Amniotic epithelial cell (primary cell): ENCODE results near the gene BPIFB1.

Source experiments
- DNase-seq: peaks from one replicate; pipeline ENCODE4 v3.0.0-alpha.2; 2010; ENCODE audit warnings: low read depth

The BPIFB1 gene

DNA sequence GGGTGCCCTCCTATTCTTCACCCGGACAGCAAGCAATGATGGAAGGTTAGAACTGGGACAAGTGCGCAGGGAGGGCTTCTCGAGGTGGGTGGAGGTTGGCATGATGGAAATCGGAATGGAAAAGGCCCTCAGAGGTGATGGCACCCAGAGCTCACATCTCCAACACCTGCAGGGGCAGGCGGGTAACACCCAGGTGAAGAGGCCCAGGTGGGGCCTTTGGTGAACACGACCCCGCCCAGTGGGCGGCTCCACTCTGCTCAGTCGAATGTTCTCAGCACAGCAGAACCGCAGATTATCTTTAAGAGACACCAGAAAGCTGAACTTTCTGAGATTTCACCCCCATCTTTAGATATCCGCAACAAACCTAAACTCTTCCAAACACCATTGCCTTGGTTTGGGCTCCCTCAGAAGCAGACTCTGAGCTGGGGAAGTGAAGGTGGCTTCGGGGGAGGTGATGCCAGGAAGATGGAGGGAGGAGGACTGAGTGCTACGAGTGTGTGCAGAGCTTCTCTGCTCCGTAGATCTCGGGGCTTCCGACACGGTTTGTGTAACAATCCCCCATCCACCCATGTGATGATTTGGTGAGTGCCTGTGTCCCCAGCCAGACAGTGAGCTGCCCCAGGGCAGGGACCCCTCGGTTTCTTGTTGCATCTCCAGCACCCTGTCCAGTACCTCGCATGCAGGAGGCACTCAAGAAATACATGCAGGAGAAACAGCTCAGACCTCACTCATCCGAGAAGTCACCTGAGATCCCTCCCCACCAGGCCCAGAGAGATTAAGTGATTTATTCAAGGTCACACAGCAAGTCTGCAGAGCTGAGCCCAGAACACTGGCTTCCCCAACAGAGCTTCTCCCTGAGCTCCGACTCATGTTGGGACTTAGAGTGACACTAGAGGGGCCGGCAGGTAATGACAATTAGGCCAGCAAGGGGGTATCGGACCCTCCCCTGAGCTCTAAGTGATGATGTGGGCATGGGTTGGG lies 45.4 kb downstream of the BPIFB1 start:
- DNase-seq, result no peak

DNA sequence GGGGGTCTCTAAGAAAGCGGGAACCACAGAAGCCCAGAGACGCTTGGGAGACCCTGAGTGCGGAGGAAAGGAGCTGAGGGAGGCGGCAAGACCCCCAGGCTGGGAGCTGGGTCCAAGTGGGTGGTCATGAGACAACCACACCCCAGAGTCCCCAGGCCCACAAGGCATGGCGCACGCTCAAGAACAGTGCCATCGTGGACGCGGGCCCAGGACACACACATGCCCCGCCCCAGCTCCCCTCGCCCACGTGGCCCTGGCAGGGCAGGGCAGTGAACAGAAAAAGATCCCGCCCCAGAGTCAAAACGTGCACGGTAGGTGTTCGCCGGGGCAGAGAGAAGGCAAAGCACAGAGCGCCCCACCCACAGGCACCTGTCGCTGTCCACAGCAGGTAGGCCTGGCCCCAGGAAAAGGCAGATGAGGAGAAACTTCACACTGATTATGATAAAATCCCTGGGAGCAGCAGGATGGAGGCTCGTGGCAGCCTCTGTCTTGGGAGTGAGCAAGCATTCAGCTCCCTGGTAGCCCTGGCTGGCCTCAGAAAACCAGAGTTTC lies 50.0 kb downstream of the BPIFB1 start:
- no peak for DNase-seq

DNA sequence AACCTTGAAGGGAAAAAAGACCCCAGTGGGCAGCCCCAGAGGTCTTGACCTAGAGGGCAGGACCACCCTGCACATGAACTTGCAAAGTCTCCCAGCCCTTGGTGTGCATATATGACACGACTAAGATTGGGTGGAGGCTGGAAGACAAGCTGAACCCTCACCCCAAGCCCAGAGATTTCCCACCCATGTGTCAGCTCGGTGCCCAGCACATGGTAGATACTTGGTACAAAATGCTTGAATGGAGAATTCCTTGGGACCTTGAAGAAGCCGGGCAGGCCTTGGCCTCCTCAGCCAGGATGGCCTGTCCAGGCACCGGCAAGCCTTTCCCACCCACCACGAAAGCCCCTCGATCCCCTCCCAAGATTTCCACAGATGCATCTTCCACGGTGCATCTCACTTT lies 50.6 kb downstream of the BPIFB1 start:
- no peak for DNase-seq

DNA sequence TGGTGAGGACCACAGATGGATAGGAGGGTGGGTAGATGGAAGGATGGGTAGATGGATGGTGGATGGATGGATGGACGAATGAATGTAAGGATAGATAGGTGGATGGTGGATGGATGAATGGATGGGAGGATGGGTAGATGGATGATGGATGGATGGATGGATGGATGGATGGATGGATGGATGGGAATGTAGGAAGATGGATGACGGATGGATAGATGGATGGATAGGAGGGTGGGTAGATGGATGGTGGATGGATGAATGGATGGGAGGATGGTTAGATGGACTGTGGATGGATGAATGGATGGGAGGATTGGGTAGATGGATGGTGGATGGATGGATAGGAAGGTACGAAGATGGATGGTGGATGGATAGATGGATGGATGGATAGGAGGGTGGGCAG lies 51.1 kb downstream of the BPIFB1 start:
- no peak for DNase-seq

DNA sequence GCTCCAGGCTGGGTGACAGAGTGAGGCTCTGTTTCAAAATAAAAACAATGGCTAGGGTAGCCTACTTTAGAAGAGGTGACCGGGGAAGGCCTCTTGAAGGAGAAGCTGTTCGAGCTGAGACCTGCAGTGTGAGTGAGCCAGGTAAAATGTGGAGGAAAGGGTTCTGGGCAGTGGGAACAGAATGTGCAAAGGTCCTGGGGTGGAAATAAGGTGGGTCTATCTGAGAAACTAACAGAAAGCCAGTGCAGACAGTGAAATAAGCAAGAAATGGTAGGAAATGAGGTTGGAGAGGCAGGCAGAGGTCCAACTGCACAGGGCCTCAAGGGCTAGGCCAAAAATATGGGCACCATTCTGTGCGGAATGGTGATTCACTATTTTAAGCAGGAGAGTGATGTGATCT lies 53.4 kb downstream of the BPIFB1 start:
- no peak for DNase-seq

DNA sequence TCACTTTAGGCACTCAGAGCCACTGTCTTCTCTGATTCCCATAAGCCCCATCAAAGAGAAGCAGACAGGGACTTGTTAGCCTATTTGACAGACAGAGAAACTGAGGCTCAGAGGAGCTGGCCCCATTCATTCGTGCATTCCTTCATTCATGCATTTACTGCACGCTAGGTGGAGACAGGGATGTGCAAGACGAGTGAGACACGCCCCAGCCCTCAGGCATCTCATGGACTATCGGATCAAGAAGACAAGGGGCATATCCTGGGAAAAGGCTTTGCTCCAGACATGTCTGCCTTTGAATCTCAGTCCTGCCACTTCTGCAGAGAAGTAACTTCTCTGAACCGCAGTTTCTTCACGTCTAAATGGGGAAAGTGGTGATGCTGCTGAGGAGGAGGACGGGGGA lies 54.1 kb downstream of the BPIFB1 start:
- DNase-seq, result no peak

DNA sequence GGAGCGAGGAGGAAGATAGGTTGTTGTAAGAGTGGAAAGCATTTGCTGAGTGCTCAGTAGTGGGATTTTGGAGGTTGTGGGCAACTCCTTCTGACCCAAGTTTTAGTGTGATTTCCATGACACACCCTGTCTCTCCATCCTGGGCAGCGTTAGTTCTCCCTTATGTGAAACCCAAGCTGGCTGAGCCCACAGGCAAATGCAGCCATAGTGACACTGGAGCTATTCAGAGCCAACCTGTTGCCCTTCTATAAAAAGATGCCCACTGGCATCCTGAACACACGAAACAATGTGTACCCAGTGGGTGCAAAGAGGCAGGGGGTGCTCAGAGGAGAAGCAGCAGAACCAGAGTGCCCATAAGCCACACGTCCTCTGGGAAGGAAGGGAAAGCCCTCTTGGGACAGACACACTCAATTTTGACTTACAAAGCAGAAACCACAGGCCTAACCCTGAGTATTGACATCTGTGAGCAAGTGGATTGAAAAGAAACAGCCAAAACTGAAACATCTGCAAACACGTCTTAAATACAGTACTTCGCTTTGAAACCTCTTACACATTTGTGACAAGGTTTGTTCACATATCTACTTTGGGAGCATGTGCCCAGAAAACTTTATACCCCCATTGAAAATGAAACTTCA lies 54.6 kb downstream of the BPIFB1 start:
- no peak for DNase-seq

DNA sequence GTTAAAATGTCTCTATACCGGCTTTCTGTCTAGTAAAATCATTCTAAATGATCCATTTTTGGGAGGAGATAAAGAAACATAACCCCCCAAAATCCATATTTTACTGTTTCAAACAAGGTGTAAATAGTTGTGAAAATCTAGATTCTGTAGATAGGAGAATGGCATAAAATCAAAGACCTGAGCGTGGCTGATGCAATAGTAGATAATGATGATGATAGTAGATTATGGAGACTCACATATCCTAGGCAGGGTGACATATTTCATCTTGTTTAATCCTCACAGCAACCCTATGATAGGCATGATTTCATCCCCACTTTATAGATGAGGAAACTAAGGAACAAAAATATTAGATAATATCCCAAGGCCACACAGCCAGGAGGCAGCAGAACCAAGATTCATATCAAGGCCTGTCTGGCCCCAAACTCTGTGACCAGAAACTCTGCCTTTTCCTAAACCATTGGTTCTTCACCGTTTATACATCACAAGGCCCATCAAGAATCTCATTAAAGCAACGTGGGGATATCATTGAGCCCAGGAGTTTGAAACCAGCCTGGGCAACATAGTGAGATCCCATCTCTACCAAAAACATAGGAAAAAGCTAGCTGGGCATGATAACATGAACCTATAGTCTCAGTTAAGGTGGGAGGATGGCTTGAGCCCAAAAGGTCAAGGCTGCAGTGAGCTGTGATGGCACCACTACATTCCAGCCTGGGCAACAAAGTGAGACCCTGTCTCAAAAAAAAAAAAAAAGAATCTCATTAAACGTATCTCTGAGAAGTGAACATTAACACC lies 55.6 kb downstream of the BPIFB1 start:
- DNase-seq, result no peak

DNA sequence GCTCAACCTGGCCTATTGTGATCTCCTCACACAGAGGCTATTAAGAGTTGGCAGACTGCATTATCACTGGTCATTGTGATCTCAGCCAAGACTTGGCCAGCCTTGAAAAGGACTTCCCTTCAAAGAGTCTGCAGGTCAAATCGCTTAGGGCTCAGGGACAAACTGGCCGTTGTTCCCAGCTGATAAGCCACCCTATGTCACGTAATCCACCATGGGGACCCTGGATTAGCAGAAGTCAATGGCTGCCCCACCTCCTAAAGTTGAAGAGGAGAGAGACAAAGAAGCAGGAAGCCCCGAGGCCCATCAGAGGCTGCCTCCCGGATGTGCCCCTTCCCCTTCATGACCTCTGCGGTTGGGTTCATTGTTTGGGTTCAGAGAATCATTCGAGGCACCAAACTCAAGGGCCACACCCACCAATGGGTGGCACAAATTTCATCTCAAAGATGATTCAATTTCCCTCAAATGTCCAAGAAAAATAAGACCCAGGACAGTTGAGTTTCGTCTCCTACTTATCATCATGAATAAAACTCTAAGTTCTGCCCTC lies 56.6 kb downstream of the BPIFB1 start:
- no peak for DNase-seq

DNA sequence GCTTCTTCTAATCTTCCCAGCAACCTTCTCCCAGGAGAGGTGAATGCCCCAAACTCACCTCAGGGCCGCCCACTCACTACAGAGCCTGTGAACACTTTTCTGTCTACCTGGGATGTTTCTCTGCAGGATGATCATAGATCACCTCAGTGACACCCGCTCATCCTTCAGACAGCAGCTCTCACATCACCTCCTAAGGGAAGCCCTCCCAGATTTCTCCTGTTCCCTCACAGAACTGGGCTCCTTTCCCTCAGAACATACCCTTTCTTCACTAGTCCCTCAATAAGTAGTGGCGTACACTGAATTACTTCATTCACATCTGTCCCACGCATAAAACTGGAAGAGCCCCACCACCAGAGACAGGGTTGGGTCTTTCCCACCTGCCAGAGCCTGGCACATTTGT lies 60.5 kb downstream of the BPIFB1 start:
- DNase-seq, result no peak

DNA sequence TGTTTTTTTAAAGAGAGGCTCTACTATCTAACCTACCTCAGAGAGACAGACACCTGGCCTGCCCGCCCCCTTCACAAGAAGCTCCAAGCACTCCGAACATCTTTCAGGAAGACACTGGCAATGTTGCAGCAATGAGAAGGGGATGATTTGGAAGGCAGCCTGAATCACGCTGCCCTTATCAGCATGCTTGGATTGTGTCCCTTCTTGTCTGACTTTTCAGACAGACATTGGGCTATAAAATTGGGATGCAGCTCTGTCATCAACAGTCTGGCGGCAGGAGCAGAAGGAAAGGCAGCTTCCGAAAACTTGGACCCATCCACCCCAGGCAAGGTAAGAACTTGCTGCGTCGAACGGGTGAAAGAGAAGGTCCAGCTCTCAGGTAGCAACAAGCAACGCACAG lies 62.3 kb downstream of the BPIFB1 start:
- DNase-seq, result no peak

DNA sequence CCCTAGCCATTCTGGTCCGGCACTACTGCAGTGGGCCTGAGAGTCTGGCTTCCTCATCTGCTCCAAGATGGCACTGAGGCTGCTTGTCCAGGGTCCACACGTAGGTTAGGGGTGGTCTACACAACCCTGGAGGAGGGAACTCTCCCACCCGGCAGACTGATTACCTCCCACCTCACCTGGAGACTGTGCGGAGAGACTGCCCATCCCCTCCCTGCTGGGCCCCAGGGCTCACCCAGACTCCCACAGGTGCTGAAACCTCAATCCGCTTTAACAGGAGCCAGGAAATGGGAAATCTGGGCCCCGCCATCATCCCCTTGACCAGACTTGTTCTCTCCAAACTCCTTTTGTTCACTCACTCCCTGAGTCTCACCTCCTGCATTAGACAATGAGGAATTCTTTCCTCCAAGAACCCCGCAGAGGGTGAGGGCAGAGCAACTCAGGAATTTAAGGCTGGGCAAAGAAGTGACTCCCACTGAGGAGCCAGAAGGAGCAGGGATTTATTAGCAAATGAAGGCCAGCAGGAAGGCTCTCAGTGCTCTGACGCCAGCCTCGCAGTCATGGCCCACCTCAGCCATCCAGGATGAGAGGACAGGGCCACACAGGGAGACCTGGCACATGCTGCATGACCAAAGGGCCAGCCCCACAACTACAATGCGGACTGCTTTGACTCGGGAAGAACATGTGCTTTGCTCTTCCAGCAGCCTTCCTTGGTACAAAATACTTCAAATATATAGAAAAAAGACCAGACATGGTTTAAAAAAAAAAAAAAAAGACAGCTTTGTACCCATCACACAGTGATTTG lies 65.3 kb downstream of the BPIFB1 start:
- DNase-seq, result no peak

DNA sequence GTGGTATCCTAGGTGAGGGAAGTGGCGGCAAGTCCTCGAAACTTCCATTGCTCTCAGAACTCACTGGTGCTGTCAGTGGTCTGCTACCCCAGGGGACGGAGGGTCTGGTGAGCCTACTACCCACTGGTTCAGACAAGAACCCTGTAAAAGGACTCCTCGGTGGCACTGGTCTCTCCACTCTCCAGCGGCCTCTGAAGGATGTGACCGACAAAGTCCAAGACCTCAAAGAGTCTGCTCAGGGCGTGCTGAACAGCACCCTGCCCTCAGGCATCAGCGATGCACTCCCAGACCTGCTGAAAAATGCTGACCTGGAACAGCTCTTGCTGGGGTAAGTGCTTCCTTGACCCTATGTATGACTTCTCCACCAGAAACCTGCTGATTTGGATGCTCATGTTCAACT lies 66.5 kb downstream of the BPIFB1 start:
- no peak for DNase-seq

DNA sequence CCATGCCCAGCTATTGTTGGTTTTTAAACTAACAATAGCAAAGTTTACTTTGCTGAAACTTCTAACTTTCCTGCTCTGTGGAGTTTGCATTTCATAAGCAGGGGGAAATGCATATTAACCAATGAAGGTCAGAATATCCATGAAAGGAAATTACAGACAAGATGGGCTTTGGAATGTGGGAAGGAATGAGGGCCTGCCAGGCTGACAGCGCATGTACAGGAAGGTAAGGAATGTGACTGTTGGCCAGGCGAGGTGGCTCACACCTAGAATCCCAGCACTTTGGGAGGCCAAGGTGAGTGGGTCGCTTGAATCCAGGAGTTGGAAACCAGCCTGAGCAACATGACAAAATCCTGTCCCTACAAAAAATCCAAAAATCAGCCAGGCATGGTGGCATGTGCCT lies 68.7 kb downstream of the BPIFB1 start:
- no peak for DNase-seq

DNA sequence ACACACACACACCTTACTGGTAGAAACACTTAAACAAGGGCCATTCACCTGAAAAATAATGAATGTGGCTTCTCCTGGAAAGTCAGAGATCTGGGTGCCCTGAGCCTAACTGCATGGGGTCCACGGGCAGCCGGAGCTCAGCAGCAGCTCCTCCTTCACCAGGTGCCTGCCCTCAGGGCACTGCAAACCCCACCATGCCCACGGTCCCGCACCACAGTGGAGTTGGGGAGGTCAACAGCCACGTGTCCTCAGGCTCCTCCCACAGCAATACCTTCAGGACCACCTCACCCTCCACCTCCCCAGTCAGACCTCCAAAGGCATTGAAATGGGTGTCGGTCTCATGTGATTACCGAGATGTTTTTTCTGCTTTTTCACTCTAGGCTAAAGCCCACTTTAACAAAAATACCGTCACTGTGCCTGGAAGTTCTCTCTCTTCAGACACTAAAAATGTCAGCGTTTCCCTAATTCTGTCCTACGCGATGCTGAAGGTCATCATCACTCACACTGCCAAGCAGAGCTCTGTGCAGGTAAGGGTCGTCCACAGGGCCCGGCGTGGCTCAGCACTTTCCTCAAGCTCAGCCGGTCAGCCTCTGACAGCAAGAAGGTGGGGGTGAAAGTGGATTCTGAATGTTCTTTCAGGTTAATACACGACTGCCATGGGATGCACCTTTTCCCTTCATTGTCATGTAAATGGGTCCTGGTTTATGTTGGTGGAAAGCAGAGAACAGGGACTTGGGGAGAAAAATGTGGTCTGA lies 69.4 kb downstream of the BPIFB1 start:
- no peak for DNase-seq

DNA sequence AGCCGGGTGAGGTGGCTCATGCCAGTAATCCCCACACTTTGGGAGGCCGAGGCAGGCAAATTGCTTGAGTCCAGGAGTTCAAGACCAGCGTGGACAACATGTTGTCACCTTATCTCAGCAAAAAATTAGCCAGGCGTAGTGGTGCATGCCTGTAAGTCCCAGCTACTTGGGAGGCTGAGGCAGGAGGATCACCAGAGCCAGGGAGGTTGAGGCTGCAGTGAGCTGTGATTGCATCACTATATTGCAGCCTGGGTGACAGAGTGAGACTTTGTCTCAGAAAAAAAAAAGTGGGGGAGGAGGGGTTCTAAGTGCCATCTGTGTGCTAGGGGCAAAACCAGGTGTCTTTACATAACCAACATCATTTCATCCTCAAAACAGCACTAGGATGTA lies 70.0 kb downstream of the BPIFB1 start:
- DNase-seq, result no peak
